Skeletal muscle satellite cell (primary cell): ENCODE measurements around the gene COL11A1.
"Not testable (repeated sequence)": the region's sequence is repeated elsewhere in the genome, so short reads cannot be mapped to it uniquely, and the experiment has no call there.

ENCODE experiments used
- H3K27me3 ChIP-seq: 2 replicates; pipeline ENCODE4 v1.7.0; 2013; ENCODE audit warnings: low read length; ENCODE audit not compliant: control insufficient read depth, insufficient read depth
- H3K36me3 ChIP-seq: 2 replicates; pipeline ENCODE4 v1.7.0; 2013; ENCODE audit warnings: mild to moderate bottlenecking, control low read depth, low read length; ENCODE audit not compliant: insufficient read depth
- H3K4me1 ChIP-seq: 2 replicates; pipeline ENCODE4 v1.7.0; 2013; ENCODE audit warnings: low read length; ENCODE audit not compliant: control insufficient read depth, insufficient read depth
- H3K4me2 ChIP-seq: 2 replicates; pipeline ENCODE4 v1.7.0; 2013; ENCODE audit warnings: mild to moderate bottlenecking, low read length
- H3K4me3 ChIP-seq: 2 replicates; pipeline ENCODE4 v1.7.0; 2013; ENCODE audit warnings: low read length
- H3K9ac ChIP-seq: 2 replicates; pipeline ENCODE4 v1.7.0; 2013; ENCODE audit warnings: mild to moderate bottlenecking, low read depth, low read length, moderate library complexity
- H3K9me3 ChIP-seq: replicated peaks from 2 replicates; pipeline ENCODE4 v1.7.0; 2013; ENCODE audit warnings: mild to moderate bottlenecking, control low read depth, low read length

COL11A1 gene

DNA sequence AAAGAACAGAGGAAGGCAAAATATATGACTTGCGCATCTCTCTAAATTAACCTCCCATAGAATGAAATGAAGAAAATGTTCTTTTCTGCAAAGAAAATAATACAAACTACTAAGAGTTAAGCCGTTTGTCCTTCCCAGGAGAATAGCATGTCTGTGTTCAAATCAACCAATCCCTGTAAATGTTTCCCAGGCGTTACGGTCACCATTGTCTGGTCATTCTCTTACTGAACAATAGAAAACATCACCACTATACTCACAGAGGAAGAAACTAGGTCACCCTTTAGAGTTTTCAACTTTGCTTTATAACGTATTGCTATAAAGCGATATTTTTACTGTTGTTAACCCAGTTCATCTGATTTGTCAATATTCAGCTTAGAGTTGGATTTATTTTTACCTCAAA, 34.1 kb downstream of the COL11A1 start:
- Histone ChIP-seq H3K9ac (no peak overlapping the region), H3K27me3 (no peaks in the 10 kb centered on the region), H3K4me2 (no peak overlapping the region), H3K4me3 (no peak overlapping the region), H3K9me3 (no peaks in the 10 kb centered on the region), H3K4me1 (no peaks in the 10 kb centered on the region), H3K36me3 (no peaks in the 10 kb centered on the region)

DNA sequence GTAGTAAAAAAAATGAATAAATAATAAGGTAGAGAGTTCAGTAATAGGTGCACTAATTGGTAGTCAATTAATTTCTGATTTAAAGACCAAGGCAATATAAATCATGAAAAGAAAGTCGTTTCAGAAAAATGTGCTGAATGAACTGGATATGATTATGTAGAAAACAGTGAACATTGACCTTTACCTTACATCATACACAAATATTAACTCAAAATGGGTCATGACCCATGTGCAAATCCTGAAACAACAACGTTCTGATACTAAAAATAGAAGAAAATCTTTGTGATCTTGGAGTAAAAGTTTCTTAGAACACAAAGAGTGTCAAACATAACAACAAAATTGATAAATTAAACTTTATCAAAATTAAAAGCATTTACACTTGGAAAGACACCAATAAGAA, 39.1 kb downstream of the COL11A1 start:
- Histone ChIP-seq H3K9ac (no peak overlapping the region), H3K4me3 (no peak overlapping the region), H3K4me2 (no peak overlapping the region), H3K36me3 (no peaks in the 10 kb centered on the region), H3K4me1 (no peaks in the 10 kb centered on the region), H3K27me3 (no peaks in the 10 kb centered on the region), H3K9me3 (no peaks in the 10 kb centered on the region)

DNA sequence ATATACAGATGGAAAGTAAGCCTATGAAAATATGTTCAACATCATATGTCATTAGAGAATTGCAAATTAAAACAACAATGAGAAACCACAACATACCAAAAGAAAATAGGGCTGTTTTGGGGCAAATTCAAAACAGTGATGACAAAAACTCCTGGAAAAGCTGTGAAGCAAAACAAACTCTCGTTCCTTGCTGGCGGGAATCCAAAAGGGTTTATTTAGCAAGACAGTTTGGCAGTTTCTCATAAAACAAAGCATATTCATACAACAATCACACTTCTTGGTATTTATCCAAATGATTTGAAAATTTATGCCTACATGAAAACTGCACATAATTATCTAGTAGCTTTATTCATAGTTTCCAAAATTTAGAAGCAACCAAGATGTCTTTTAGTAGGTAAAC, 44.4 kb downstream of the COL11A1 start:
- Histone ChIP-seq H3K9ac (no peak overlapping the region), H3K27me3 (no peaks in the 10 kb centered on the region), H3K4me3 (no peak overlapping the region), H3K4me1 (no peaks in the 10 kb centered on the region), H3K4me2 (no peak overlapping the region), H3K9me3 (no peaks in the 10 kb centered on the region), H3K36me3 (no peaks in the 10 kb centered on the region)

DNA sequence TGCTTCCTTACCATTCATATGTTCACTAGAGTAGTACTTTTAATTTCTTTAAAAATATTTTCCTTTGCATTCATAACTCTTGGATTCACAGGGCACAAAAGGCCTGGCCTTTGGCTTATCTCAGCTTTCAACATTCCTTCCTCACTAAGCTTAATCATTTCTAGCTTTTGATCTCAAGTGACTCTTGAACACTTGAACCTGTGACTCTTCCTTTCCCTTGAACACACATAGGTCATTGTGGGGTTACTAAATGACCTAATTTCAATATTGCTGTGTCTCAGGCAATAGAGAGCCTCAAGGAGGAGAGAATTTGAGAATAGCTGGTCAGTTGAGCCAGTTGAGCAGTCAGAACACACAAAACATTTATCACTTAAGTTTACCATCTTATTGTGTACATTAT, 49.9 kb downstream of the COL11A1 start:
- H3K27me3 ChIP-seq = no peaks in the 10 kb centered on the region
- no peak overlapping the region for H3K4me2 ChIP-seq
- peaks cover 17% of the 10 kb centered on the region for H3K4me1 ChIP-seq
- no peaks in the 10 kb centered on the region for H3K9me3 ChIP-seq
- H3K36me3 ChIP-seq = no peaks in the 10 kb centered on the region
- no peak overlapping the region for H3K9ac ChIP-seq
- no peak overlapping the region for H3K4me3 ChIP-seq

DNA sequence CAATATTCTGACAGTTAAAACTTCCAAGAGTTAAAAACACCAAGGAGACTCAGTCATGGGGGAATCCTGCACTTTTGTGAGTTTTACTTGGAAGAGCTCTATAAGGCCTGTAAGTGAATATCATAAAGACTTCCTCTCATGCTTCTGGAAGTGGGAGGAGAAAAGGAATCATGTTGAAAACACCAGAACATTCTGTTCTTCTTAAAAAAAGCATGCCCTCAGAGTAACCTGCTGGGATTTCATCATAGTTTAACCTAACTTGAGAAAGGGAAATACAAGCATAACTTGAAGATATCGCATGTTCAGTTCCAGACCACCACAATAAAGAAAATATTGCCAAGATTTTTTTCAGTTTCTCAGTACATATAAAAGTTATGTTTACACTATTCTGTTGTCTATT, 51.9 kb downstream of the COL11A1 start:
- Histone ChIP-seq H3K27me3 (no peaks in the 10 kb centered on the region), H3K4me1 (peaks cover 17% of the 10 kb centered on the region), H3K4me2 (peak overlapping the region; percentile 16), H3K9ac (peak overlapping the region; percentile 20), H3K4me3 (no peak overlapping the region), H3K36me3 (no peaks in the 10 kb centered on the region), H3K9me3 (no peaks in the 10 kb centered on the region)

DNA sequence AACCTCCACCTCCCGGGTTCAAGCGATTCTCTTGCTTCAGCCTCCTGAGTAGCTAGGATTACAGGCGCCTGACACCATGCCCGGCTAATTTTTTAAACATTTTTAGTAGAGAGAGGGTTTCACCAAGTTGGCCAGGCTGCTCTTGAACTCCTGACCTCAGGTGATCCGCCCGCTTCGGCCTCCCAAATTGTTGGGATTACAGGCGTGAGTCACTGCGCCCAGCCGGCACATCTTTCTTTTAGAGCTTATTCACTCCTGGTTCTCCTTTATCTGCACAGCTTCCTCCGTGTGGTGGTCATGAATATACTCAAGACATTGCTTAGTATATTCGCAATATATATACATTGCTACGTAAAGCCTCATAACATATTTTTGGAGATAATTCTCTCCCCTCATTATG, 80.2 kb downstream of the COL11A1 start:
- not testable (repeated sequence) for H3K27me3 ChIP-seq, H3K4me3 ChIP-seq, H3K36me3 ChIP-seq, H3K4me1 ChIP-seq, H3K4me2 ChIP-seq, H3K9me3 ChIP-seq, H3K9ac ChIP-seq

DNA sequence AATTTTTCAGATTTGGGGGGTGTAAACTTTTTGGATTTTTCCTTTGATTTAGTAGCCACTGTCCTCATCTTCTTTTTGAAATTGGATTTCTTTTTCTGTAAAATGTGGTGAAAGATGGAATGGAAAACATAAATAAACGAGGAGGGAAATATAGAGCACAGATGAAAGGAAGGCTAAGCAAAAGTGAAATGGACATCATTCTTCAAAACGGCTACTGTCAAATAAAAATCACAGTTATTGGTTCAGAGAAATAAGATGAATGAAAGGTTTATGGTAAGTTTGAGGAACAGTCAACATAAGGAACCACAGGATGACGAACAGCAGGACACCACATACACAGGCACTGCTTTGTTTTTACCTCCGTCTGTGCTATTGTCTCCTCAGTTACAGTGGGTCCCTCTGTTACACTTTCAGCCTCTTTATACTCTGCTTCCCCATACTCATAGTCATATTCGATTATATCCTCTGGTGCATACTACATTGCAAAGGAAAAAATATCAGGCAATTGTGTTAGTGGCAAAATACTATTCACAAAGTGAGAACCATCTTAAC, 82.4 kb downstream of the COL11A1 start:
- H3K9me3 ChIP-seq = no peaks in the 10 kb centered on the region
- no peak overlapping the region for H3K4me3 ChIP-seq
- H3K4me1 ChIP-seq = no peaks in the 10 kb centered on the region
- H3K4me2 ChIP-seq = no peak overlapping the region
- H3K9ac ChIP-seq = no peak overlapping the region
- H3K27me3 ChIP-seq = no peaks in the 10 kb centered on the region
- H3K36me3 ChIP-seq = no peaks in the 10 kb centered on the region

DNA sequence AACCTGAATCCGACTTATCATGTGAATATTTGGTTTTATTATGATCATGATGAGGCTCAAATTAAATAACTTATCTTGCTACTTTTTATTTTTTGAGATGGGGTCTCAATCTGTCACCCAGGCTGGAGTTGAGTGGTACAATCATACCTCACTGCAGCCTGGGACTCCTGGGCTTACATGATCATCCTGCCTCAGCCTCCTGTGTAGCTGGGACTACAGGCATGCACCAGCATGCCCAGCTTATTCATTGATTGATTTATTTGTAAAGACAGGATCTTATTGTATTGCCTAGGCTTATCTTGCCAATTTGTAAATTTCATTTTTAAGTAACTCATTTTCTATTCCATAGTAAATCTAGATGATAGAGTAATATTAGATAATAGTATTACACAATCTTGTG, 84.3 kb downstream of the COL11A1 start:
- Histone ChIP-seq H3K36me3 (no peaks in the 10 kb centered on the region), H3K4me2 (no peak overlapping the region), H3K9me3 (no peaks in the 10 kb centered on the region), H3K4me3 (no peak overlapping the region), H3K9ac (no peak overlapping the region), H3K4me1 (no peaks in the 10 kb centered on the region), H3K27me3 (no peaks in the 10 kb centered on the region)

DNA sequence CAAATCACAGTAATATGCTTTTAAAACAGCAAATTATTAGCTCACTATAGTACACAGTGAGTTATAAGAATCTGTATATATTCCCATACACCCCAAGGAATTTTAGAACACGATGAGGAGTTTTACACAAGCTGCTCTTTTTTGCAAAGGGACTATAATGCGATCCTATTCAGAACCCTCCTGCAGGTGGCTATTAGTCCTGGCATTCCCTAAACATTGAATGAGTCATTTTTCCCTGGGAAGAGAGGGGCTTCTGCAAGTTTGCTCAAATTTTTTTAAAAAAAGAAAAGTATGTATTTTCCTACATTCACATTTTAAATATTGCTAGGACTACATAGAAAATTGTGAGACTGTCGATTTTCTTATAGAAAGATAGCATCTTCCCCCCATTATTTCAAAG, 106.3 kb downstream of the COL11A1 start:
- H3K27me3 ChIP-seq = no peaks in the 10 kb centered on the region
- H3K36me3 ChIP-seq = no peaks in the 10 kb centered on the region
- H3K9ac ChIP-seq = no peak overlapping the region
- H3K4me1 ChIP-seq = no peaks in the 10 kb centered on the region
- no peaks in the 10 kb centered on the region for H3K9me3 ChIP-seq
- H3K4me2 ChIP-seq = no peak overlapping the region
- H3K4me3 ChIP-seq = no peak overlapping the region

DNA sequence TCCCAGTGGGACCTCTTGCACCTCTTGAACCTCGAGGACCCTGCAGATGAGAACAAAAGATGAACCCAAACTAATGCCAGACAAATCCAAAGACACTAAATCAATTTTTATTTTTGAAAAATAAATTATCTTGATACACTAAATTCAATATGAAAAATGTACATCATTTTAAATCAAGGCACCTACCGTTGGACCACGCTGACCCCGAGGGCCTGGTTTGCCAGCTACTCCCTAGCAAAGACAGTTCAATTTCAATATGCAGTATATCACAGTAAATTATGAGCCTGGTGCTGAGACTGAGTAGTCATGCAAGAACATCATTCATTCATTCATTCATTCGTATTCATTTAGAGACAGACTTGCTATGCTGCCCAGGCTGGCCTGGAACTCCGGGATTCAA, 129.4 kb downstream of the COL11A1 start:
- no peak overlapping the region for H3K4me2 ChIP-seq
- no peaks in the 10 kb centered on the region for H3K4me1 ChIP-seq
- no peaks in the 10 kb centered on the region for H3K36me3 ChIP-seq
- H3K9me3 ChIP-seq = no peaks in the 10 kb centered on the region
- no peak overlapping the region for H3K9ac ChIP-seq
- H3K4me3 ChIP-seq = no peak overlapping the region
- no peaks in the 10 kb centered on the region for H3K27me3 ChIP-seq

DNA sequence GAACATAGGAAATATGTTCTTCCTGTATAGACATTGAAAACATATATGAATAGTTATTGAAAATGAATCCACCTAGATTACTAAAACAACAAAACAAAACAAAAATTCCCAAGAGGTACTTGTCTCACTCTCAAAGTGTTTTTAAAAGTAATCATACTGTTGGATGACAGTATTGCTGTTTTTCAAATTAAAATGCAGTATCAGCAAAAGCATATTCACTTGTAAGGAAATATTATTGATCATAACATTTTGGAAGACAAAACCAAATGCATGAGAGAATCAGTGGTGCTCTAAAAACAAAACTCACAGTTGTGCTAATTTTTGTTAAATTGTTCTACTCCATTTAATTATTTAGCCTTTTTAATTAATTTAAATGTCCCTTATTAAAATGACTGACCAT, 131.0 kb downstream of the COL11A1 start:
- Histone ChIP-seq H3K36me3 (no peaks in the 10 kb centered on the region), H3K27me3 (no peaks in the 10 kb centered on the region), H3K9me3 (no peaks in the 10 kb centered on the region), H3K4me3 (no peak overlapping the region), H3K4me1 (no peaks in the 10 kb centered on the region), H3K4me2 (no peak overlapping the region), H3K9ac (no peak overlapping the region)

DNA sequence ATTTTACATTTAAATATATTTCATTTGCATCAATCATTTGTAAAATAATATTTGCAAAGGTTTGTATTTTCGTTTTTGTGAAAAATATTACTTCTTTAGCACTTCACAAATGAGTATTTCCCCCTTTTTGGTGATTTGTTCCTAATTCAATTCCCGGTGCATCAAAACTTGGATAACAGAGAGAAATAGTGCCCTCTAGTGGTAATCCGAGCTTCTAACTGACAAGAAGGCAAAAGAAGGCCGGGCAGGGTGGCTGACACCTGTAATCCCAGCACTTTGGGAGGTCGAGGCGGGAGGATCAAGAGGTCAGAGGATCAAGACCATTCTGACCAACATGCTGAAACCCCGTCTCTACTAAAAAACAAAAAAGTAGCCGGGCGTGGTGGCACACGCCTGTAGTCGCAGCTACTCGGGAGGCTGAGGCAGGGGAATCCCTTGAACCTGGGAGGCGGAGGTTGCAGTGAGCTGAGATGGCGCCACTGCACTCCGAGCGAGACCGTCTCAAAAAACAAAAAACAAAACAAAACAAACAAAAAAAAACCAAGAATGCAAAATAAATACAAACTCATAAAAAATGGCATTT, 137.7 kb downstream of the COL11A1 start:
- H3K9me3 ChIP-seq = no peaks in the 10 kb centered on the region
- H3K36me3 ChIP-seq = no peaks in the 10 kb centered on the region
- H3K4me2 ChIP-seq = no peak overlapping the region
- no peaks in the 10 kb centered on the region for H3K27me3 ChIP-seq
- H3K4me3 ChIP-seq = no peak overlapping the region
- H3K4me1 ChIP-seq = no peaks in the 10 kb centered on the region
- H3K9ac ChIP-seq = no peak overlapping the region
